ENCODE data around the gene LRRC32. TPM values are rescaled to one million over a fixed set of nuclear protein-coding genes. Genes with fewer than 3 reads are reported as not detected.

LRRC32 gene
- total RNA-seq, 1 experiment from 2014 or later: 0.46 TPM

GRCh38 chr11:76613901-76614300 is 56.6 kb downstream of the LRRC32 start:
- Mint-ChIP-seq H3K36me3 (ENCODE audit: insufficient read depth in 1 of 3, low read depth in 3 of 3) (peaks cover 0 to 8% (median 6%) of the 10 kb centered on the region in 3 experiments; a peak in 4 of 7 replicates), H3K9me3 (peaks cover 7 to 8% of the 10 kb centered on the region in 2 experiments), H3K4me3 (no peak overlapping the region; a peak in 1 of 5 replicates), H3K27ac (peak overlapping the region in 1 of 3 experiments; percentile 24; a peak in 2 of 7 replicates), H3K4me1 (peaks cover 22 to 34% of the 10 kb centered on the region in 2 experiments), H3K27me3 (ENCODE audit: low read depth) (peaks cover 6% of the 10 kb centered on the region; the same call in 1 of the 2 replicates)
- peak; percentile 18 for DNase-seq
- H2BK12ac ChIP-seq (ENCODE audit: insufficient read length, low read depth, low read length): no peak overlapping the region
- H3T11ph ChIP-seq (ENCODE audit: low read length): no peak overlapping the region
- peaks cover 2% of the 10 kb centered on the region for H3K23me2 ChIP-seq (ENCODE audit: insufficient read length, low read depth, low read length, poor library complexity, severe bottlenecking)
- H3K4me2 ChIP-seq (ENCODE audit: insufficient read depth, insufficient read length, low read length): no peak overlapping the region
- no peak overlapping the region for H2AFZ ChIP-seq (ENCODE audit: low read length)
- H3K9me3 ChIP-seq (ENCODE audit: control insufficient read depth, low read depth, low read length): no peaks in the 10 kb centered on the region
- H2BK20ac ChIP-seq (ENCODE audit: low read depth, low read length, poor library complexity, severe bottlenecking): no peak overlapping the region
- H2BK120ac ChIP-seq (ENCODE audit: low read depth, low read length, poor library complexity, severe bottlenecking): no peak overlapping the region
- no peaks in the 10 kb centered on the region for H3K79me2 ChIP-seq (ENCODE audit: insufficient read depth, low read length)
- TF ChIP-seq, protein P1, sequence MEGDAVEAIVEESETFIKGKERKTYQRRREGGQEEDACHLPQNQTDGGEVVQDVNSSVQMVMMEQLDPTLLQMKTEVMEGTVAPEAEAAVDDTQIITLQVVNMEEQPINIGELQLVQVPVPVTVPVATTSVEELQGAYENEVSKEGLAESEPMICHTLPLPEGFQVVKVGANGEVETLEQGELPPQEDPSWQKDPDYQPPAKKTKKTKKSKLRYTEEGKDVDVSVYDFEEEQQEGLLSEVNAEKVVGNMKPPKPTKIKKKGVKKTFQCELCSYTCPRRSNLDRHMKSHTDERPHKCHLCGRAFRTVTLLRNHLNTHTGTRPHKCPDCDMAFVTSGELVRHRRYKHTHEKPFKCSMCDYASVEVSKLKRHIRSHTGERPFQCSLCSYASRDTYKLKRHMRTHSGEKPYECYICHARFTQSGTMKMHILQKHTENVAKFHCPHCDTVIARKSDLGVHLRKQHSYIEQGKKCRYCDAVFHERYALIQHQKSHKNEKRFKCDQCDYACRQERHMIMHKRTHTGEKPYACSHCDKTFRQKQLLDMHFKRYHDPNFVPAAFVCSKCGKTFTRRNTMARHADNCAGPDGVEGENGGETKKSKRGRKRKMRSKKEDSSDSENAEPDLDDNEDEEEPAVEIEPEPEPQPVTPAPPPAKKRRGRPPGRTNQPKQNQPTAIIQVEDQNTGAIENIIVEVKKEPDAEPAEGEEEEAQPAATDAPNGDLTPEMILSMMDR (conservative IDR thresholded peaks at IDR 0.05): no peak
- no peak overlapping the region for H3K14ac ChIP-seq (ENCODE audit: insufficient read depth, low read length)
- H3K4me1 ChIP-seq (ENCODE audit: insufficient read depth, low read length): no peaks in the 10 kb centered on the region; the same call in 1 of the 2 replicates
- no peak overlapping the region for H4K5ac ChIP-seq (ENCODE audit: insufficient read length, low read depth, low read length)
- no peaks in the 10 kb centered on the region for H3K79me1 ChIP-seq (ENCODE audit: insufficient read depth, low read depth, low read length, poor library complexity, severe bottlenecking)
- no peak overlapping the region for H3K56ac ChIP-seq (ENCODE audit: insufficient read length, low read depth, low read length)
- H3K4ac ChIP-seq (ENCODE audit: low read depth, low read length): no peak overlapping the region
- no peak overlapping the region for H3K27ac ChIP-seq (ENCODE audit: insufficient read length, low read depth, low read length)
- no peak overlapping the region for H4K91ac ChIP-seq (ENCODE audit: insufficient read length, low read depth, low read length)
- no CpG with 5 or more reads among the region's 4 CpGs for WGBS (ENCODE audit: extremely low coverage, insufficient read length, low lambda C conversion rate)
- no peaks in the 10 kb centered on the region for H4K20me1 ChIP-seq (ENCODE audit: control insufficient read depth, insufficient read depth, insufficient read length)
- H3K27me3 ChIP-seq (ENCODE audit: insufficient read depth, low read length): no peaks in the 10 kb centered on the region
- H3K9ac ChIP-seq (ENCODE audit: extremely low read depth, insufficient read length, low read length): no peak overlapping the region
- H3K23ac ChIP-seq (ENCODE audit: insufficient read length, low read depth, low read length): no peak overlapping the region
- no peak overlapping the region for H2BK5ac ChIP-seq (ENCODE audit: insufficient read length, low read length)
- H4K8ac ChIP-seq (replicated peaks; ENCODE audit: insufficient read length, low read depth, low read length): no peak overlapping the region
- H2BK15ac ChIP-seq (ENCODE audit: low read depth, low read length): no peak overlapping the region
- no peak overlapping the region for H3K18ac ChIP-seq (ENCODE audit: insufficient read length, low read depth, low read length)
- H2AK5ac ChIP-seq (ENCODE audit: insufficient read length, low read length): no peak overlapping the region

Measured in H9 (cell line).